HS-5 (cell line): Measurements from ENCODE around the gene MRPL1.

Experiments used
- DNase-seq: peaks from one replicate; pipeline ENCODE4 v3.0.0-alpha.2; 2012; ENCODE audit warnings: low read depth

MRPL1 gene

GRCh38 chr4:77862478-77863216, at the start of gene MRPL1:
MRPL1 (plus strand) TSS chr4:77862830; CDS start chr4:77862849, 19 bp downstream.
- peak; percentile 85 for DNase-seq

GRCh38 chr4:77815636-77816035, 47.0 kb upstream of the MRPL1 start:
- DNase-seq: no peak

GRCh38 chr4:77816546-77816945, 46.1 kb upstream of the MRPL1 start:
- no peak for DNase-seq

- DNase-seq: no peak
These were observed 45.1 kb upstream of the MRPL1 start for GRCh38 chr4:77817304-77818072.

- peak; percentile 63 for DNase-seq
These were observed 44.5 kb upstream of the MRPL1 start for GRCh38 chr4:77818073-77818601.

- no peak for DNase-seq
These were observed 43.8 kb upstream of the MRPL1 start, which contains the start of gene CNOT6L for GRCh38 chr4:77818602-77819403. CNOT6L (minus strand) TSS chr4:77819368; CDS start chr4:77819308, 60 bp downstream.

- DNase-seq: no peak
These were observed 43.2 kb upstream of the MRPL1 start for GRCh38 chr4:77819404-77819842.

- peak; percentile 38 for DNase-seq
These were observed 42.6 kb upstream of the MRPL1 start for GRCh38 chr4:77819843-77820648.

GRCh38 chr4:77820649-77821561, 41.7 kb upstream of the MRPL1 start:
- DNase-seq: no peak

DNA sequence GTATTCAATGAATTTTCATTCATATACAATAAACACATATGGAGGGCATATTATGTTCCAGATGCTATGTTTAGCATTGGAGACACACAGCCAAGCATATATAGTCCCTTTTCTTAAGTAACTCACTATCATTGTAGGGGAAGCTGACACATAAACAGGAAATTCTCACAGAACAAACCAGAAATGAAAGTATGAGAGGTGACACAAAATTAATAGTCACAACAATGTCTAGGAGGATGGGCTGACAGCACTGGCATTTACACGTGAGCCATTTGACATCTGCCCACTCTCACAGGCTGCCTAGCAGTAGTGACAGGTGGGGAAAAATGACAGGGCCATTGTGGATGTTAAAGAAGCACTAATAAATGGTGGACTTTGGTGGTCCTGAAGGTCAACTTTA, 40.9 kb upstream of the MRPL1 start:
- no peak for DNase-seq

GRCh38 chr4:77826275-77826674, 36.4 kb upstream of the MRPL1 start:
- DNase-seq: no peak

GRCh38 chr4:77827343-77827742, 35.3 kb upstream of the MRPL1 start:
- DNase-seq: no peak

GRCh38 chr4:77833126-77833724, 29.4 kb upstream of the MRPL1 start:
- no peak for DNase-seq

DNA sequence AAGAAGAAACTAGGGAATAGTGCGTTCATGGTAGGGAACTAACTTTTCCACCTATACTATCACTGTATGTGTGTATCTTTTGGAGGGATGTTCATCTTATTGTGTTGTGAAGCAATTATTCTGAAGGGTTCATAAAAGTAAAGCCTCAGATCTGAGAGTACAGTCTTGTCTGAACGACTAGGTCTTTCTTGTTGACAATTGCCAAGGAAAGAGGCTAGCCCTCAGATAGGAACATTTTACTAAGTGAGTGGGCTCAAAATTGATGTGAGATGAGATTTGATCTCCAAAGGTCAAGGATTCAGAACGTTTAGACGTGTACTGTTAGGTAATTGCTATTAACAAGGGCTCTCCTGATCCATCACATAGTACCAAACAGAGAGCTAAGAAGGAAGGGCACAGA, 28.2 kb upstream of the MRPL1 start:
- no peak for DNase-seq

- no peak for DNase-seq
These were observed 19.0 kb upstream of the MRPL1 start for GRCh38 chr4:77843628-77844027.

- no peak for DNase-seq
These were observed 18.3 kb upstream of the MRPL1 start for GRCh38 chr4:77844363-77844762.

- DNase-seq: no peak
These were observed 17.2 kb upstream of the MRPL1 start for GRCh38 chr4:77845400-77845799.

GRCh38 chr4:77845929-77846328, 16.7 kb upstream of the MRPL1 start:
- no peak for DNase-seq

DNA sequence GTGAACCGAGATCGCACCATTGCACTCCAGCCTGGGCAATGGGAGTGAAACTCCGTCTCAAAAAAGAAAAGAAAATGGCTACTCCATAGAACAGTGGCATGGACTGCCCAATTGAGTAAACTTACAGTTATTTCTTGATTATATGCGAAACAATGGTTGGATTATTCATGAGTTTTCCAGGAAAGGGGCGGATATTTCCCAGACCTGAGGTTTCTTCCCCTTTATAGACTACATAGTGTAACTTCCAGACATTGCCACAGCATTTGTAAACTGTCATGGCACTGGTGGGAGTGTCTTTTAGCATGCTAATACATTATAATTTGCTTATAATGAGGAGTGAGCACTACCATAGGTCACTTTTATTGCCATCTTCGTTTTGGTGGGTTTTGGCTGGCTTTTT, 14.1 kb upstream of the MRPL1 start:
- DNase-seq: no peak
